Large intestine (tissue), 3 donors: Measurements from ENCODE around the gene ZNF423. TPM values are rescaled to one million over a fixed set of nuclear protein-coding genes. Genes with fewer than 3 reads are reported as not detected.

ENCODE experiments used
- DNase-seq, 2 donors: peaks; one replicate each; pipeline versions ENCODE4 v3.0.0 to v3.0.0-alpha.2; 2013
- H3K27ac ChIP-seq: one replicate; pipeline ENCODE4 v1.5.1; 2013; ENCODE audit warnings: low read length
- H3K27me3 ChIP-seq: 2 replicates; pipeline ENCODE4 v1.6.1; 2013; ENCODE audit warnings: low read length; ENCODE audit not compliant: control insufficient read depth, insufficient read depth
- H3K36me3 ChIP-seq: 2 replicates; pipeline ENCODE4 v1.6.1; 2013; ENCODE audit warnings: low read length; ENCODE audit not compliant: control insufficient read depth, insufficient read depth
- H3K4me1 ChIP-seq: one replicate; pipeline ENCODE4 v1.6.1; 2013; ENCODE audit warnings: low read length; ENCODE audit not compliant: control insufficient read depth, insufficient read depth
- H3K4me3 ChIP-seq: one replicate; pipeline ENCODE4 v1.5.1; 2013; ENCODE audit warnings: low read length
- H3K9me3 ChIP-seq: one replicate; pipeline ENCODE4 v1.6.1; 2013; ENCODE audit warnings: mild to moderate bottlenecking, low read depth, low read length, moderate library complexity; ENCODE audit not compliant: control insufficient read depth
- WGBS: methylation state at CpG from one replicate; pipeline ENCODE4 v1.1.5; 2013; ENCODE audit warnings: low lambda C conversion rate; ENCODE audit not compliant: insufficient coverage; 5-methylcytosine and 5-hydroxymethylcytosine counted together
- polyA plus RNA-seq: library from polyadenylated mRNA; unstranded; fragments of 120-200 nt; gene quantifications from one replicate; pipeline ENCODE4 v1.2.1, GENCODE V29; 2013

The ZNF423 gene
- polyA plus RNA-seq, 1 donor, result 6.7 TPM

DNA sequence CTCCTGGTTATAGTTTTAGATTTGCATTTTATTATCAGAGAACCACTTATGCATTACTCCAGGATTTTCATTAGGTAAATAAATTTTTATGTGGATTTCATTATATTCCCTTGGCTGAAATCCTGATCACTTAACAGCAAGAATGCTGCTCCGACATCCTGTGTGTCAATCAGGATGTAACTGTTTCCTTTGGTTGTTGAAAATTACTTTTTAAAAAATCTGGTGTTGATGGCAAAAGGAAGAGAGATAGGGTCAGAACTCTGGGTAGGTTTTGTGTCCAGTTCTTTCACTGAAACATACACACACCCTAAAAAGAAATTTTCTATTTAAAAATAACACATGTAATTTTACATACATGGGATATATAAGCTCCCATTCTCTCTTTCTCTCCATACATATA, 30.9 kb downstream of the ZNF423 start:
- Histone ChIP-seq H3K27me3 (no peaks in the 10 kb centered on the region), H3K27ac (no peak overlapping the region), H3K4me1 (no peaks in the 10 kb centered on the region), H3K9me3 (no peaks in the 10 kb centered on the region), H3K4me3 (no peak overlapping the region), H3K36me3 (peaks cover 4% of the 10 kb centered on the region)
- no peak for DNase-seq
- WGBS, result no CpG with 5 or more reads among the region's 1 CpG

DNA sequence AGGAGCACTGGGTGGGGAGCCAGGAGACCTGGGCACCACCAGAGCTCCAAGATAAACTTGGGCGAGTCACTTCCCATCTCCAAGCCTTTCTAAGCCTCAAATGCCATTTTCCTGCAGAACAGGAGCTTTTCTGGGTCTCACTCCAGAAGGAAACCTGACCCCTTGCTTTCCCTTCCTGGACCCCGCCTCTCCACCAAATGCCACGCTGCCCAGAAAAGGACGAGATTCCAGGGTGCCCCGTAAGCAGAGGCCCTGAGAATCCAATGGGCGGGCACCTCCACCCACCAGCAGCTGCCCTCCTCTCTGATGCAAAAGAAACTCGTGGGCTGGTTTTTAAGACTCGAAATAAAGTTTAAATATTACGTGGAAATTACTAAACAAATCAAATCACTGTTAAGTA, 31.3 kb downstream of the ZNF423 start:
- Histone ChIP-seq H3K27me3 (no peaks in the 10 kb centered on the region), H3K4me1 (no peaks in the 10 kb centered on the region), H3K9me3 (no peaks in the 10 kb centered on the region), H3K4me3 (no peak overlapping the region), H3K27ac (no peak overlapping the region), H3K36me3 (peaks cover 4% of the 10 kb centered on the region)
- WGBS, result 100% methylated on average over 1 of the region's 9 CpGs
- DNase-seq, result no peak

DNA sequence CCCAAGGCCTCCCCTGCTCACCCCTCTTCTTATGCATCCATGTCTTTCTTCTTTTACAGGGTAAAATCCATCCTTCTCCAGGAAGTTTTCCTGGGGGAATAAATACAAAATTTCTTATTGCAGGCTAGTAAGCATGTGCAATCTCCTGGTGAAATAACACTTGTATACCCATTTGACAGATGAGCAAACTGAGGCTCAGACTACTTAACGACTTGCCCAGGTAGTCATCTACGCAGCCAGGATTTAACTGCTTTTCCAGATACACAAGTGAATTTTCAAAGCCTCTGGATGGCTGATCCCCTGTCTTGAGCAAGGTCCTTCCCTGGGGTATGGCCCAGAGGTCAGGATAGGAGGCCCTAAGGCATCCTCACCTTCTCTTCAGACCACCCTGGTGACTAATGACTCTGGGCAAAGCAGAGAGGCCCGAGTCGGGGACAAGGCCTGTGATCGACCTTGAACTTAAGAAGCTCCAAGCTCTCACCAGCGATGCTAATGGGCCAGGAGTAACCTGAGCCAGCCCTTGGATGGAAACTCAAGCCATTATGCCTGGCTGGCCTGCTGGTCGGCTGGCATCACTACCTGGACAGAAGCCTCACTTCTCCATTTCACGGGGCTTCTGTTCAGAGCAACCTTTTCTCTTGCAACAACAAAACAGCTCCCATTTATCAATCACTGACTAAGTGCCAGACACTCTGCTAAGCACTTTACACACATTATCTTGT, 33.1 kb downstream of the ZNF423 start:
- DNase-seq, result no peak
- Histone ChIP-seq H3K27ac (no peak overlapping the region), H3K27me3 (no peaks in the 10 kb centered on the region), H3K4me1 (no peaks in the 10 kb centered on the region), H3K4me3 (no peak overlapping the region), H3K36me3 (peaks cover 8% of the 10 kb centered on the region), H3K9me3 (no peaks in the 10 kb centered on the region)
- WGBS, result no CpG with 5 or more reads among the region's 8 CpGs

GRCh38 chr16:49821614-49822282, 34.2 kb downstream of the ZNF423 start:
- no CpG with 5 or more reads among the region's 13 CpGs for WGBS
- no peaks in the 10 kb centered on the region for H3K9me3 ChIP-seq

DNA sequence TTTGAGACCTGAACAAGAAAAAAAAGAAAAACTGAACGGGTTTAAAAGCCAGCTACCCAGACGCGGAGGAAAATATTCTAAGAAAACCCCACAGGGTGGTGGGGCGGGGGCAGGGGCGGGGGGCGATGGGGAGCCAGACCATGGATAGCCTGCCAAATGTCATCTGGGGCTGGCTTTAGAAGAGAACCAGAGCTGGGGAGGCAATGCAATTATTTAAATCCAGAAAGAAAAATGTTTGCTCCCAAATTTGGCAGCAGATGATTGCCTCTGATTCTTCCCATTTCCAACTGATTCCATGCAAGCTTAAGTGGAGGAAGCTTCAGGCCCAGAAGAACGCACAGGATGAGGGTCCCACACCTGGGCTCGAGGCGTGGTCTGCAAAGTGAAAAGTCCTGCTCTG, 34.8 kb downstream of the ZNF423 start:
- no peaks in the 10 kb centered on the region for H3K4me1 ChIP-seq
- no peaks in the 10 kb centered on the region for H3K27me3 ChIP-seq
- no peak for DNase-seq
- H3K27ac ChIP-seq, result no peak overlapping the region
- no CpG with 5 or more reads among the region's 9 CpGs for WGBS
- peaks cover 14% of the 10 kb centered on the region for H3K36me3 ChIP-seq
- no peaks in the 10 kb centered on the region for H3K9me3 ChIP-seq
- H3K4me3 ChIP-seq, result no peak overlapping the region

More at GRCh38 chr16:49821614-49822282, 34.2 kb downstream of the ZNF423 start:
- no peak for DNase-seq
- Histone ChIP-seq H3K27me3 (no peaks in the 10 kb centered on the region), H3K36me3 (peaks cover 14% of the 10 kb centered on the region), H3K4me3 (no peak overlapping the region), H3K4me1 (no peaks in the 10 kb centered on the region), H3K27ac (no peak overlapping the region)

- H3K27ac ChIP-seq, result no peak overlapping the region
- H3K27me3 ChIP-seq, result no peaks in the 10 kb centered on the region
- 92% methylated on average over 2 of the region's 13 CpGs for WGBS
- H3K4me3 ChIP-seq, result no peak overlapping the region
- H3K9me3 ChIP-seq, result no peaks in the 10 kb centered on the region
- no peaks in the 10 kb centered on the region for H3K4me1 ChIP-seq
- peaks cover 17% of the 10 kb centered on the region for H3K36me3 ChIP-seq
- no peak for DNase-seq
Measured at GRCh38 chr16:49817754-49818507, 38.0 kb downstream of the ZNF423 start.

DNA sequence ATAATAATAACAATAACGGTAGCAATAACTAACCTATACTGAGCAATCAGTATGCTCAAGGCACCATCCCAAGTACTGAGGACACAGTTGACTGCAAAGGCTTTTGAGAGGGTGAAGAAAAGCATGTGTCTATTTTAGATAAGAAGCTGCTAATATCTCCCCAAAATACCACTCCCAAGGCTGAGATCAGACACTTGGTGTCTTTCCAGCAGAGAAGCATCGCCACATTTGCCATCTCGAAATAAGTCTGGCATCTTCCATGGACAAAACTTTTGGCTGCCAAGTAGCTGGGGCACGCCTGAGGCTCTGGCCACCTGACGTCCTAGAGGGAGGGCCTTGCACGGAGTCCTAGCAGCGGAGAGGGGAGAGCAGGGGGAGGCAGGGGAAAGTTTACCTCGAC, 39.0 kb downstream of the ZNF423 start:
- no CpG with 5 or more reads among the region's 8 CpGs for WGBS
- Histone ChIP-seq H3K27me3 (no peaks in the 10 kb centered on the region), H3K9me3 (no peaks in the 10 kb centered on the region), H3K4me3 (no peak overlapping the region), H3K27ac (no peak overlapping the region), H3K4me1 (peaks cover 3% of the 10 kb centered on the region), H3K36me3 (peaks cover 16% of the 10 kb centered on the region)
- DNase-seq, result no peak

- Histone ChIP-seq H3K4me1 (peaks cover 10% of the 10 kb centered on the region), H3K9me3 (no peaks in the 10 kb centered on the region), H3K36me3 (peaks cover 3% of the 10 kb centered on the region), H3K27ac (no peak overlapping the region), H3K4me3 (no peak overlapping the region), H3K27me3 (no peaks in the 10 kb centered on the region)
- no CpG with 5 or more reads among the region's 13 CpGs for WGBS
- DNase-seq, result peak in 1 of 2 donors; percentile 34
Measured at GRCh38 chr16:49811644-49812334, 44.1 kb downstream of the ZNF423 start.

DNA sequence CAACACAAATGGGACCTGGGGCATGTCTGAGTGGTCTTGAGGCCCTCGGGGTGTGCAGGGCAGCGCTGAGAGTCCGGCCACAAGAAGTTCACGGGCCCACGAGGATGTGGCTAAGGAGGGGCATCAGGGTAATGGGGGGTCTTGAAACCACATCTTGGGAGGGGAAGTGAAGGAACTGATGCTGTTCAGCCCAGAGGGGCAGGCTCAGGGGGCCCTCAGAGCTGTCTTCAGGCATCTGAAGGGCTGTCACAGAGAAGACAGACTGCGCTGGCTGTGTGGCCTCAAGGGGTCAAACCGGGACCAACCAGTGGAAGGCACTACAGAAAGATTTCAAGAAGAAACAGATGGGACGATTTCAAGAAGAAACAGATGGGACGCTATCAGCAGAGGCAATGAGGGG, 45.1 kb downstream of the ZNF423 start:
- no peak overlapping the region for H3K27ac ChIP-seq
- peaks cover 3% of the 10 kb centered on the region for H3K36me3 ChIP-seq
- no peak for DNase-seq
- no peaks in the 10 kb centered on the region for H3K9me3 ChIP-seq
- no CpG with 5 or more reads among the region's 9 CpGs for WGBS
- no peak overlapping the region for H3K4me3 ChIP-seq
- peaks cover 10% of the 10 kb centered on the region for H3K4me1 ChIP-seq
- H3K27me3 ChIP-seq, result no peaks in the 10 kb centered on the region

DNA sequence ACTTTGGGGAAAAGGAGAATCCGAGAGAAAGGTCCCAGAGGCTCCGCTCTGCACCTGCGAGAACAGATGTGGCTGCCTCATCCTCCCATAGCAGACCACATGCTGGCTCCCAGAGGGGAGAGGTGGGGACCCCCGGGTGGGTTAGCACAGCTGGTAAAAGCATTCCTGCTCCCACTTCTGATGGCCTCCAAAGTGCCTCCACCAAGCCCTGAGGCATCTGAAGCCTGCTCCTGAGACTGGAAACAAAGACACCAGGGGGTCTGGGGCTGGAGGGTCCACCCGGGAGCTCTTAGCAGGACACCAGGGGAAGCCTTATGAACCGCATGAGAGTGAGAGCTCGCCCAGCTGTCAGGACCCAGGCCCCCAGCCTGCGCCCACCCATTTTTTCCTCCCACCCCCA, 46.4 kb downstream of the ZNF423 start:
- no peaks in the 10 kb centered on the region for H3K27me3 ChIP-seq
- DNase-seq, result no peak
- no peaks in the 10 kb centered on the region for H3K9me3 ChIP-seq
- H3K36me3 ChIP-seq, result peaks cover 2% of the 10 kb centered on the region
- H3K4me1 ChIP-seq, result peaks cover 10% of the 10 kb centered on the region
- H3K27ac ChIP-seq, result no peak overlapping the region
- no CpG with 5 or more reads among the region's 8 CpGs for WGBS
- H3K4me3 ChIP-seq, result no peak overlapping the region
